ENCODE data around the gene SIT1.
A peak's percentile ranks its signal among the peaks of the same experiment; 100 is the strongest.

Gene SIT1

DNA sequence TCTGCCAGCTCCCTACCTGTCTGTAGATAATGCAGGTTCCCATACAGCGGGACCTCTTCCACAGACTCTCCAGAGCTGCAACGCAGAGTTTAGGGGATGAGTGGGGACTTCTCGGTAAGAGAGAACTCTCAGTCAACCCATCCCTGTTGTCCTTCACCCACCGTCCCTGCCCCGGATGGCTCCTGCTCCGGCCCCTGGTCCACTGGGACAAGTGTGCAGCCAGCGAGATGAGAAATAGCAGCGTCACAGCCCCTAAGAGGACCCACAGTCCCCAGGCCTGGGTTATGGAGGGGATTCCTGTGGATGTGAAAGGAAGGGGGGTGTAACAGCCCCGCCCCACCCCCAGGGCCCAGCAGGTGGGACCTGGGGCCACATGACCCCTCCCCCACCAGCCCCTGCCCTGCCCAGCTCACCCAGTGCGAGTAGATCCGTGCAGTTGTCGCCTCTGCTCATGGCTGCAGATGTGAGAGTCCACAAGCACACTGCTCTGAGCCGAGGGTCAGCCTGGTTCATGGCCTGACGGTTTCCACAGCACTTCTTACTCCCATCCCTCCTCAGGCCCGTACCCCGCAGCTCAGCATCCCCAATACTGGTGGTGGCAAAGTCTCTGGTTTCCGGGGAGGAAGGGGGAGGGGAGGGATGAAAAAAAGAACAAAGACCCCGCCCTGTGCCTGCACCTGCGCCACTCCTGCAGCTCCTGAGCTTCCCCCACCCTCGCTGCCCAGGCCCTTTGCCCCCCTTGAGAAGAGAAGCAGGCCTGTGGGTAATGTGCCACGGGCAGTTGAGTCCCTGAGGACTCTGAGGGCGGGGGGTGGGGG lies at the start of gene SIT1:
SIT1 (minus strand) TSS at position 591 of the 818 bp plus-strand sequence; CDS start at position 513, 78 bp downstream.
- Mint-ChIP-seq H3K4me1 (peaks cover 34% of the 10 kb centered on the region), H3K36me3 (ENCODE audit: low read depth) (no peaks in the 10 kb centered on the region), H3K4me3 (no peak within 1 kb of the TSS), H3K27me3 (ENCODE audit: low read depth, poor library complexity) (peaks cover 9% of the 10 kb centered on the region), H3K9me3 (no peaks in the 10 kb centered on the region), H3K27ac (no peak within 1 kb of the TSS)
- no peak for DNase-seq
- TF ChIP-seq, protein P1, sequence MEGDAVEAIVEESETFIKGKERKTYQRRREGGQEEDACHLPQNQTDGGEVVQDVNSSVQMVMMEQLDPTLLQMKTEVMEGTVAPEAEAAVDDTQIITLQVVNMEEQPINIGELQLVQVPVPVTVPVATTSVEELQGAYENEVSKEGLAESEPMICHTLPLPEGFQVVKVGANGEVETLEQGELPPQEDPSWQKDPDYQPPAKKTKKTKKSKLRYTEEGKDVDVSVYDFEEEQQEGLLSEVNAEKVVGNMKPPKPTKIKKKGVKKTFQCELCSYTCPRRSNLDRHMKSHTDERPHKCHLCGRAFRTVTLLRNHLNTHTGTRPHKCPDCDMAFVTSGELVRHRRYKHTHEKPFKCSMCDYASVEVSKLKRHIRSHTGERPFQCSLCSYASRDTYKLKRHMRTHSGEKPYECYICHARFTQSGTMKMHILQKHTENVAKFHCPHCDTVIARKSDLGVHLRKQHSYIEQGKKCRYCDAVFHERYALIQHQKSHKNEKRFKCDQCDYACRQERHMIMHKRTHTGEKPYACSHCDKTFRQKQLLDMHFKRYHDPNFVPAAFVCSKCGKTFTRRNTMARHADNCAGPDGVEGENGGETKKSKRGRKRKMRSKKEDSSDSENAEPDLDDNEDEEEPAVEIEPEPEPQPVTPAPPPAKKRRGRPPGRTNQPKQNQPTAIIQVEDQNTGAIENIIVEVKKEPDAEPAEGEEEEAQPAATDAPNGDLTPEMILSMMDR (IDR thresholded peaks at IDR 0.05), result no peak

GRCh38 chr9:35700031-35700430 lies 49.3 kb upstream of the SIT1 start:
- TF ChIP-seq, protein P1 (IDR thresholded peaks at IDR 0.05), result no peak
- Mint-ChIP-seq H3K27ac (no peak overlapping the region), H3K27me3 (ENCODE audit: low read depth, poor library complexity) (no peaks in the 10 kb centered on the region), H3K4me3 (no peak overlapping the region), H3K4me1 (no peaks in the 10 kb centered on the region), H3K9me3 (no peaks in the 10 kb centered on the region), H3K36me3 (ENCODE audit: low read depth) (peaks cover 25% of the 10 kb centered on the region)
- DNase-seq, result no peak

- H3K27me3 Mint-ChIP-seq (ENCODE audit: low read depth, poor library complexity), result no peaks in the 10 kb centered on the region
- H3K27ac Mint-ChIP-seq, result no peak overlapping the region
- H3K9me3 Mint-ChIP-seq, result no peaks in the 10 kb centered on the region
Observed at GRCh38 chr9:35698231-35698630, 47.5 kb upstream of the SIT1 start.

GRCh38 chr9:35697486-35697885 lies 46.8 kb upstream of the SIT1 start:
- TF ChIP-seq, protein P1 (IDR thresholded peaks at IDR 0.05), result no peak
- H3K27ac Mint-ChIP-seq, result peak overlapping the region; percentile 81
- H3K9me3 Mint-ChIP-seq, result no peaks in the 10 kb centered on the region
- no peaks in the 10 kb centered on the region for H3K27me3 Mint-ChIP-seq (ENCODE audit: low read depth, poor library complexity)
- DNase-seq, result no peak
- no peaks in the 10 kb centered on the region for H3K4me1 Mint-ChIP-seq
- peaks cover 14% of the 10 kb centered on the region for H3K36me3 Mint-ChIP-seq (ENCODE audit: low read depth)
- no peak overlapping the region for H3K4me3 Mint-ChIP-seq

More at GRCh38 chr9:35698231-35698630, 47.5 kb upstream of the SIT1 start:
- Mint-ChIP-seq H3K4me1 (no peaks in the 10 kb centered on the region), H3K4me3 (no peak overlapping the region), H3K36me3 (ENCODE audit: low read depth) (peaks cover 14% of the 10 kb centered on the region)
- no peak for DNase-seq
- TF ChIP-seq, protein P1 (IDR thresholded peaks at IDR 0.05), result no peak

DNA sequence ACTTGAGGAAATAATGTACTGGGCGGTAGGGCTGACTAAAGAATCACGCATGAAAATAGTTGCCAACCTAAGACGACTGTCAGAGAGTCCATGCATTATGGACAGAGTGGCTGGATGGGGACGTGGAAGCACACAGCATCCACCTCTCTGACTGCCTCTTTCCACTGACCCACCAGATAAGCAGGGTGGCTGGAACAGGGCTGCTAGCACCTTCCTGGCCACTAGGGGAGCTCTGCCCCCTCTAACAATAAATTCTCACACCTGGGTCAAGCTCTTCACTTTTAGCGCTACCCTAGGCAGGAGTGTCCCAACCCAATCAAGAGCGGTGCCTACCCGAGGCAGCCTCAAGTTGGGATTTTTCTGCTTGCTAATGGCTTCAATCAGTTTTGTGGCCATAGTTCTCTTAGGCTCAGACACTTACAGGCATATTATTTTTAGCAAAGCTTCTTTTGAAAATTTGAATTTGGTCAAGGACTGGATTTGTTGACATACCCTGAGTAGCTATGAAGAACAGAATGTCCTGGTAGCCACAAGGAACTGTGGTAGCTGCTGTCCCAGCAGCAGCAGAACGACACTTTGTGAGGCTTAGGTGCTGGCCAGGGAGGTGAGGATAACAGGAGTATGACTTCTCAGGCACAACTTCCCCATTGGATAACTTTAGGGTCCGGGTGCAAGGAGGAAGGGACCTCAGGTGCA lies 45.9 kb upstream of the SIT1 start:
- Mint-ChIP-seq H3K27me3 (ENCODE audit: low read depth, poor library complexity) (no peaks in the 10 kb centered on the region), H3K4me1 (peaks cover 5% of the 10 kb centered on the region), H3K4me3 (no peak overlapping the region), H3K36me3 (ENCODE audit: low read depth) (peaks cover 14% of the 10 kb centered on the region), H3K27ac (peak overlapping the region; percentile 81), H3K9me3 (no peaks in the 10 kb centered on the region)
- peak; percentile 66 for DNase-seq
- TF ChIP-seq, protein P1 (IDR thresholded peaks at IDR 0.05), result peak; percentile 91

All from nephron progenitor cell (in vitro differentiated cells).